ENCODE data around the gene ZBTB18. TPM values are rescaled to one million over a fixed set of nuclear protein-coding genes. Genes with fewer than 3 reads are reported as not detected.

The ZBTB18 gene
- total RNA-seq, 1 experiment from 2014 or later: 1.8 TPM

DNA sequence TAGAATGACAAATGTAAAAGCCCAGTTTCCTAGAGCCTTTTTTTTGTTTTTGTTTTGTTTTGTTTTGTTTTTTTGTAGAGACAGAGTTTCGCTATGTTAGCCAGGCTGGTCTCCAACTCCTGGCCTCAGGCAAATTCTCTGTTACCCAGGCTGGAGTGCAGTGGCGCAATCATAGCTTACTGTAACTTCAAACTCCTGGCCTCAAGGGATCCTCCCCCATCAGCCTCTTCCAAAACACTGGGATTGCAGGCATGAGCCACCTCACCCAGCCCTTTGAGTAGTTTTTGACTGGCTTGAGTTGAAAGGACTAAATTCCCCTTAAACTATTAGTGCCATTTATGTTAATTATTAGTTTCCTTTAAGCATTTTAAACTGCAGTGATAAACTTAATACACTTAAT is 28.8 kb upstream of the ZBTB18 start:
- Histone ChIP-seq H3K4me3 (replicated peaks in 1 of 2; ENCODE audit: low read depth in 1 of 2, low read length in 2 of 2) (no peak overlapping the region), H3K9me3 (ENCODE audit: control insufficient read depth in 1 of 2, insufficient read depth in 1 of 2, low read depth in 1 of 2, low read length in 2 of 2) (no peaks in the 10 kb centered on the region), H3K27ac (ENCODE audit: low read depth, low read length) (no peak overlapping the region), H3K9me2 (ENCODE audit: insufficient read depth) (no peaks in the 10 kb centered on the region), H4K20me1 (ENCODE audit: insufficient read depth) (no peaks in the 10 kb centered on the region), H3K36me3 (ENCODE audit: control insufficient read depth in 1 of 2, insufficient read depth in 2 of 2, low read length in 2 of 2) (no peaks in the 10 kb centered on the region), H3K4me1 (ENCODE audit: control insufficient read depth in 1 of 2, insufficient read depth in 2 of 2, low read length in 2 of 2) (no peaks in the 10 kb centered on the region), H3K9ac (ENCODE audit: low read length) (no peak overlapping the region), H3K79me2 (ENCODE audit: insufficient read depth, low read length) (no peaks in the 10 kb centered on the region), H2AFZ (ENCODE audit: low read depth, low read length, poor library complexity, severe bottlenecking) (no peak overlapping the region), H3K4me2 (ENCODE audit: low read length) (no peak overlapping the region), H3K27me3 (ENCODE audit: insufficient read depth, low read length) (peaks cover 30% of the 10 kb centered on the region)
- CTCF ChIA-PET: no interaction called here
- intact Hi-C loops (cut with micrococcal nuclease): no loop called here
- ATAC-seq (no peak), DNase-seq (ENCODE audit: low read depth, low spot score) (no peak)
- RAD21 ChIA-PET (ENCODE audit: low non-redundant PET in 1 of 2, low total read pairs in 2 of 2, uncharacterized antibody in 2 of 2, unreplicated experiment in 2 of 2): no interaction called here
- no peak for TF ChIP-seq EZH2 (IDR thresholded peaks at IDR 0.05)
- no peak for TF ChIP-seq FOSL1 (IDR thresholded peaks at IDR 0.05; ENCODE audit: low read depth)
- TF ChIP-seq SRF (IDR thresholded peaks at IDR 0.05; ENCODE audit: low read depth): no peak
- TF ChIP-seq JUND (IDR thresholded peaks at IDR 0.05): no peak
- TF ChIP-seq ELF1 (IDR thresholded peaks at IDR 0.05; ENCODE audit: borderline replicate concordance, low read depth): no peak
- TF ChIP-seq YY1 (IDR thresholded peaks at IDR 0.05; ENCODE audit: extremely low read depth, insufficient replicate concordance, low read depth, low read length): no peak
- TF ChIP-seq, protein P1, sequence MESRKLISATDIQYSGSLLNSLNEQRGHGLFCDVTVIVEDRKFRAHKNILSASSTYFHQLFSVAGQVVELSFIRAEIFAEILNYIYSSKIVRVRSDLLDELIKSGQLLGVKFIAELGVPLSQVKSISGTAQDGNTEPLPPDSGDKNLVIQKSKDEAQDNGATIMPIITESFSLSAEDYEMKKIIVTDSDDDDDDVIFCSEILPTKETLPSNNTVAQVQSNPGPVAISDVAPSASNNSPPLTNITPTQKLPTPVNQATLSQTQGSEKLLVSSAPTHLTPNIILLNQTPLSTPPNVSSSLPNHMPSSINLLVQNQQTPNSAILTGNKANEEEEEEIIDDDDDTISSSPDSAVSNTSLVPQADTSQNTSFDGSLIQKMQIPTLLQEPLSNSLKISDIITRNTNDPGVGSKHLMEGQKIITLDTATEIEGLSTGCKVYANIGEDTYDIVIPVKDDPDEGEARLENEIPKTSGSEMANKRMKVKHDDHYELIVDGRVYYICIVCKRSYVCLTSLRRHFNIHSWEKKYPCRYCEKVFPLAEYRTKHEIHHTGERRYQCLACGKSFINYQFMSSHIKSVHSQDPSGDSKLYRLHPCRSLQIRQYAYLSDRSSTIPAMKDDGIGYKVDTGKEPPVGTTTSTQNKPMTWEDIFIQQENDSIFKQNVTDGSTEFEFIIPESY (IDR thresholded peaks at IDR 0.05; ENCODE audit: extremely low read depth, insufficient replicate concordance, low read length): no peak
- TF ChIP-seq, protein P2, sequence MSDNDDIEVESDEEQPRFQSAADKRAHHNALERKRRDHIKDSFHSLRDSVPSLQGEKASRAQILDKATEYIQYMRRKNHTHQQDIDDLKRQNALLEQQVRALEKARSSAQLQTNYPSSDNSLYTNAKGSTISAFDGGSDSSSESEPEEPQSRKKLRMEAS (IDR thresholded peaks at IDR 0.05): no peak
- TF ChIP-seq EZH2phosphoT487 (IDR thresholded peaks at IDR 0.05; ENCODE audit: borderline replicate concordance): no peak
- TF ChIP-seq, protein P3, sequence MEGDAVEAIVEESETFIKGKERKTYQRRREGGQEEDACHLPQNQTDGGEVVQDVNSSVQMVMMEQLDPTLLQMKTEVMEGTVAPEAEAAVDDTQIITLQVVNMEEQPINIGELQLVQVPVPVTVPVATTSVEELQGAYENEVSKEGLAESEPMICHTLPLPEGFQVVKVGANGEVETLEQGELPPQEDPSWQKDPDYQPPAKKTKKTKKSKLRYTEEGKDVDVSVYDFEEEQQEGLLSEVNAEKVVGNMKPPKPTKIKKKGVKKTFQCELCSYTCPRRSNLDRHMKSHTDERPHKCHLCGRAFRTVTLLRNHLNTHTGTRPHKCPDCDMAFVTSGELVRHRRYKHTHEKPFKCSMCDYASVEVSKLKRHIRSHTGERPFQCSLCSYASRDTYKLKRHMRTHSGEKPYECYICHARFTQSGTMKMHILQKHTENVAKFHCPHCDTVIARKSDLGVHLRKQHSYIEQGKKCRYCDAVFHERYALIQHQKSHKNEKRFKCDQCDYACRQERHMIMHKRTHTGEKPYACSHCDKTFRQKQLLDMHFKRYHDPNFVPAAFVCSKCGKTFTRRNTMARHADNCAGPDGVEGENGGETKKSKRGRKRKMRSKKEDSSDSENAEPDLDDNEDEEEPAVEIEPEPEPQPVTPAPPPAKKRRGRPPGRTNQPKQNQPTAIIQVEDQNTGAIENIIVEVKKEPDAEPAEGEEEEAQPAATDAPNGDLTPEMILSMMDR (IDR thresholded peaks at IDR 0.05 in 2 of 3, conservative IDR thresholded peaks at IDR 0.05 in 1 of 3; ENCODE audit: borderline replicate concordance in 1 of 3, insufficient read depth in 1 of 3, low read depth in 2 of 3, low read length in 2 of 3): no peak
- no peak for TF ChIP-seq ATF3 (IDR thresholded peaks at IDR 0.05)
- TF ChIP-seq TCF7L2 (IDR thresholded peaks at IDR 0.05; ENCODE audit: borderline replicate concordance, extremely low read depth, insufficient read depth, insufficient read length): no peak
- TF ChIP-seq SIN3A (IDR thresholded peaks at IDR 0.05; ENCODE audit: low read depth): no peak
- TF ChIP-seq POLR2AphosphoS5 (IDR thresholded peaks at IDR 0.05; ENCODE audit: low read depth, low read length): no peak
- TF ChIP-seq POLR2A (IDR thresholded peaks at IDR 0.05; ENCODE audit: borderline replicate concordance, extremely low read depth, insufficient read depth, insufficient read length): no peak
- no peak for TF ChIP-seq ZFX (IDR thresholded peaks at IDR 0.05)
- no peak for TF ChIP-seq EGR1 (IDR thresholded peaks at IDR 0.05; ENCODE audit: low read depth)
- no peak for TF ChIP-seq CEBPB (IDR thresholded peaks at IDR 0.05; ENCODE audit: low read depth)
- TF ChIP-seq SP1 (IDR thresholded peaks at IDR 0.05; ENCODE audit: low read depth): no peak
- no TSS peak for BruUV-seq (replicated peaks)
- POLR2A ChIA-PET: no interaction called here

Data from HCT116 (cell line).